Transverse colon (tissue), 4 donors: ENCODE results near the gene SPX. TPM values are rescaled to one million over a fixed set of nuclear protein-coding genes. Genes with fewer than 3 reads are reported as not detected.

Experiments
- DNase-seq: peaks from one replicate; pipeline ENCODE4 v3.0.0-alpha.2; 2019
- H3K27ac ChIP-seq, 4 donors: fragments of 200-600 bp; sonication (generic); 2 replicates each; pipeline ENCODE4 v1.5.1; 2016 to 2018; ENCODE audit warnings: inconsistent platforms in 4 of 4
- H3K27me3 ChIP-seq: fragments of 200-600 bp; sonication (generic); 2 replicates; pipeline ENCODE4 v1.5.1; 2017; ENCODE audit warnings: inconsistent platforms
- H3K36me3 ChIP-seq, 4 donors: fragments of 200-600 bp; sonication (generic); 2 replicates each; pipeline ENCODE4 v1.5.1; 2017 to 2019; ENCODE audit warnings: inconsistent platforms in 4 of 4
- H3K4me1 ChIP-seq, 4 donors: fragments of 200-600 bp; sonication (generic); 2 replicates each; pipeline ENCODE4 v1.5.1; 2017 to 2020; ENCODE audit warnings: inconsistent platforms in 4 of 4
- H3K4me3 ChIP-seq, 4 donors: fragments of 200-600 bp; sonication (generic); 1 replicate in 1 of 4; 2 replicates in 3 of 4; pipeline versions ENCODE4 v1.5.1 to v1.6.1; 2017 to 2019; ENCODE audit warnings: inconsistent platforms in 4 of 4
- H3K9me3 ChIP-seq, 2 donors: fragments of 200-600 bp; sonication (generic); 2 replicates each; pipeline ENCODE4 v1.5.1; 2017 to 2019; ENCODE audit warnings: inconsistent platforms in 2 of 2
- EP300 ChIP-seq: sonication (generic); formaldehyde crosslinking; IDR thresholded peaks from one replicate; pipeline ENCODE4 v1.6.1; 2017; ENCODE audit warnings: antibody characterized with exemption, low read depth
- POLR2A ChIP-seq: fragments of 450-650 bp; IDR thresholded peaks from one replicate; pipeline ENCODE4 v1.6.1; 2016; ENCODE audit warnings: antibody characterized with exemption, mild to moderate bottlenecking, moderate library complexity
- POLR2AphosphoS5 ChIP-seq, 3 donors: sonication (generic); formaldehyde crosslinking; IDR thresholded peaks; one replicate each; pipeline ENCODE4 v1.6.1; 2016; ENCODE audit warnings: antibody characterized with exemption in 3 of 3
- WGBS, 2 donors: methylation state at CpG; one replicate each; pipeline ENCODE4 v1.1.5; 2018; ENCODE audit warnings: low coverage in 1 of 2; 5-methylcytosine and 5-hydroxymethylcytosine counted together
- in situ Hi-C, 4 donors: fragments of 200-750 bp; cut with MboI; loops; one replicate each; pipeline versions ENCODE4 v1.15.0 to v1.15.1; 2017; ENCODE audit warnings: low sequenced_read_pairs in 3 of 4, low pct_ligation_motif_present in 1 of 4, low pct_unique_long_range_greater_than_20kb in 1 of 4
- intact Hi-C: fragments of 100-400 bp; cut with DNase I; formaldehyde crosslinking; loops from one replicate; pipeline ENCODE4 v1.15.1; 2023; ENCODE audit warnings: low total_unique reads
- total RNA-seq, 4 donors: library from RNA; depleted of rRNA; stranded (reverse); fragments of >200 nt; gene quantifications; one replicate each; pipeline ENCODE4 v1.1.0, GENCODE V29; 2016
- TF ChIP-seq, protein P1 (sequence below), 5 experiments: fragments of 200-600 bp in 3 of 5; fragments of 450-650 bp in 2 of 5; sonication (generic) in 3 of 5; IDR thresholded peaks; 1 replicate in 2 of 5; 2 replicates in 3 of 5; pipeline ENCODE4 v1.5.1; 2016 to 2017; ENCODE audit warnings: antibody characterized with exemption in 5 of 5, inconsistent platforms in 3 of 5, mild to moderate bottlenecking in 2 of 5, moderate library complexity in 1 of 5

The SPX gene
- total RNA-seq, 4 donors from 2014 or later = not detected

DNA sequence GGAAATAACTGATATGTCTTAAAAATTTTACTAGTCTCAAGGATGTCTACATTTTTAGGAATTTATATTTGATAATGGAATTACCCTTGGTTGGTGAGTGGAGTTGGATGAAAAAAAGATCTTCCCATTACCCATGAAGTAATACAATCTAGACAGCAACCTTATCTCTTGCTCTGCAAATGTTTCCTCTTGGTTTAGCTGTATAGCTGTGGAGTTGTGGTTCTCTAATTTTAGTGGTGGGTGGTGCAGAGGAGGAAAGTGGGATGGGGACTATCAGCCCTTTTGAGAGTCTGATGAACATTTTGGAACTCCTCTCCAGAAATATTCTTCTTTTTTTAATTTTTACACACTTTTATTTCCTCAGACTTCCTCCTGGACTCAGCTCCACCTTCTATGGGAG is 17.1 kb downstream of the SPX start:
- Histone ChIP-seq H3K9me3 (no peaks in the 10 kb centered on the region), H3K27me3 (no peaks in the 10 kb centered on the region), H3K4me1 (no peaks in the 10 kb centered on the region), H3K27ac (no peak overlapping the region), H3K4me3 (no peak overlapping the region), H3K36me3 (no peaks in the 10 kb centered on the region)
- no peak for TF ChIP-seq POLR2A
- TF ChIP-seq, protein P1, sequence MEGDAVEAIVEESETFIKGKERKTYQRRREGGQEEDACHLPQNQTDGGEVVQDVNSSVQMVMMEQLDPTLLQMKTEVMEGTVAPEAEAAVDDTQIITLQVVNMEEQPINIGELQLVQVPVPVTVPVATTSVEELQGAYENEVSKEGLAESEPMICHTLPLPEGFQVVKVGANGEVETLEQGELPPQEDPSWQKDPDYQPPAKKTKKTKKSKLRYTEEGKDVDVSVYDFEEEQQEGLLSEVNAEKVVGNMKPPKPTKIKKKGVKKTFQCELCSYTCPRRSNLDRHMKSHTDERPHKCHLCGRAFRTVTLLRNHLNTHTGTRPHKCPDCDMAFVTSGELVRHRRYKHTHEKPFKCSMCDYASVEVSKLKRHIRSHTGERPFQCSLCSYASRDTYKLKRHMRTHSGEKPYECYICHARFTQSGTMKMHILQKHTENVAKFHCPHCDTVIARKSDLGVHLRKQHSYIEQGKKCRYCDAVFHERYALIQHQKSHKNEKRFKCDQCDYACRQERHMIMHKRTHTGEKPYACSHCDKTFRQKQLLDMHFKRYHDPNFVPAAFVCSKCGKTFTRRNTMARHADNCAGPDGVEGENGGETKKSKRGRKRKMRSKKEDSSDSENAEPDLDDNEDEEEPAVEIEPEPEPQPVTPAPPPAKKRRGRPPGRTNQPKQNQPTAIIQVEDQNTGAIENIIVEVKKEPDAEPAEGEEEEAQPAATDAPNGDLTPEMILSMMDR (IDR thresholded peaks at IDR 0.05) = no peak
- TF ChIP-seq POLR2AphosphoS5 (IDR thresholded peaks at IDR 0.05) = no peak
- no peak for TF ChIP-seq EP300
- intact Hi-C loops (no loop called here), in situ Hi-C loops (no loop called here)
- no peak for DNase-seq

DNA sequence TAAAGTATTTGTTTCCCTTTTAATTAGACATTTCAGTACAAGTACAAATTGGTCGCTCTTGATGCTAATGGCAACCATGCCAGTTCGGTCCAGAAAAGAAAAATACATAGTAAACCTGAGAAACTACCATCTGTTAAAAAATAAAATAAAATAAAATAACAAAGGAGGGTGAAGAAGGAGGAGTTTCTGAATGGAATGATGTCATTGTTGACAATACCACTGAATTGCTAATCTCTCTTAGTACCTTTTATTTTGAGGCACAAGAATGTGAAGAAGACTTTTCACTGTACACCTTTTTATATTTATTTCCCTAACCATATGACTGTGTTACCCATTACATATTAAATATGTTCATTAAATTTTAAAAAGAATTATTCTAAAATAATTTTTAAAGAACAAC is 19.5 kb downstream of the SPX start:
- H3K4me3 ChIP-seq = no peak overlapping the region
- intact Hi-C loops = no loop called here
- no peak for DNase-seq
- 85 to 86% methylated on average over 2 of the region's 2 CpGs for WGBS, 2 donors
- H3K4me1 ChIP-seq = no peaks in the 10 kb centered on the region
- H3K9me3 ChIP-seq = no peaks in the 10 kb centered on the region
- TF ChIP-seq, protein P1 (IDR thresholded peaks at IDR 0.05) = no peak
- no peak for TF ChIP-seq EP300
- TF ChIP-seq POLR2AphosphoS5 (IDR thresholded peaks at IDR 0.05) = no peak
- TF ChIP-seq POLR2A = no peak
- H3K36me3 ChIP-seq = no peaks in the 10 kb centered on the region
- H3K27me3 ChIP-seq = no peaks in the 10 kb centered on the region
- H3K27ac ChIP-seq = no peak overlapping the region
- in situ Hi-C loops = no loop called here

DNA sequence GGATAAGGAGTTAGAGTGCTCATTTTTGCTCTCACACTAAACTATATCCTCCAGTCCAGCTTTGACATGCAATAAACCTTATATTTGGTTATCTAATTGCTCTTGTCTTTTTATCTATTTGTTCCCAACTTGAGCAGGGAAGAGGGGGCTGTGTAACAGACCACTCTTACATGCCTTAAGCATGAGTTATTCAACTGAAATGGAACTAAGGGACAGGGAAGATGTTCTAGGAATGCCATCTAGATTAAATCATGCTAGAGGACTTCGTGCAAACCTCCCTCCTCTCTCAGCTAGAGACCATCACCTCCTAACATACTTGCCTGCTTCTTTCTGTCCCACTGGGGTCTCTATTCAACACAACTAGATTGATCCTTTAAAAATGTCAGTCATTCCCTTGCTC is 20.6 kb downstream of the SPX start:
- Histone ChIP-seq H3K9me3 (no peaks in the 10 kb centered on the region), H3K4me1 (peaks cover 0 to under 1% (median 0%) of the 10 kb centered on the region in 4 donors), H3K36me3 (no peaks in the 10 kb centered on the region), H3K27ac (no peak overlapping the region), H3K4me3 (no peak overlapping the region), H3K27me3 (no peaks in the 10 kb centered on the region)
- no peak for DNase-seq
- WGBS, 2 donors = 7 to 14% methylated on average over 1 of the region's 1 CpG
- intact Hi-C loops (no loop called here), in situ Hi-C loops (no loop called here)
- no peak for TF ChIP-seq POLR2A
- no peak for TF ChIP-seq POLR2AphosphoS5 (IDR thresholded peaks at IDR 0.05)
- TF ChIP-seq, protein P1 (IDR thresholded peaks at IDR 0.05) = no peak
- TF ChIP-seq EP300 = no peak

DNA sequence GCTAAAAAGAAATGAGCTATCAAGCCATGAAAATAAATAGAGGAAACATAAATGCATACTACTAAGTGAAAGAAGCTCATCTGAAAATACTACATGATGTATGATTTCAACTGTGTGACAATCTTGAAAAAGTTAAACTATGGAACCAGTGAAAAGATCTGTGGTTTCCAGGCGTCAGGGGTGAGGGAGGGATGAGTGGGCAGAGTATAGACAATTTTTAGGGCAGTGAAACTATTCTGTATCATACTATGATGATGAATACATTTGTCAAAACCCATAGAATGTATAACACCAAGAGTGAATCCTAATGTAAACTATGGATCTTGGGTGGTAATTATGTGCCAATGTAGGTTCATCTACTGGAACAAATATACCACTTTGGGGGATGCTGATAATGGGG is 21.3 kb downstream of the SPX start:
- Histone ChIP-seq H3K36me3 (no peaks in the 10 kb centered on the region), H3K27ac (no peak overlapping the region), H3K27me3 (no peaks in the 10 kb centered on the region), H3K9me3 (no peaks in the 10 kb centered on the region), H3K4me1 (peaks cover 0 to 4% (median 0%) of the 10 kb centered on the region in 4 donors), H3K4me3 (no peak overlapping the region)
- WGBS, 2 donors = 86 to 89% methylated on average over 1 of the region's 1 CpG
- intact Hi-C loops (no loop called here), in situ Hi-C loops (no loop called here)
- TF ChIP-seq EP300 = no peak
- no peak for DNase-seq

DNA sequence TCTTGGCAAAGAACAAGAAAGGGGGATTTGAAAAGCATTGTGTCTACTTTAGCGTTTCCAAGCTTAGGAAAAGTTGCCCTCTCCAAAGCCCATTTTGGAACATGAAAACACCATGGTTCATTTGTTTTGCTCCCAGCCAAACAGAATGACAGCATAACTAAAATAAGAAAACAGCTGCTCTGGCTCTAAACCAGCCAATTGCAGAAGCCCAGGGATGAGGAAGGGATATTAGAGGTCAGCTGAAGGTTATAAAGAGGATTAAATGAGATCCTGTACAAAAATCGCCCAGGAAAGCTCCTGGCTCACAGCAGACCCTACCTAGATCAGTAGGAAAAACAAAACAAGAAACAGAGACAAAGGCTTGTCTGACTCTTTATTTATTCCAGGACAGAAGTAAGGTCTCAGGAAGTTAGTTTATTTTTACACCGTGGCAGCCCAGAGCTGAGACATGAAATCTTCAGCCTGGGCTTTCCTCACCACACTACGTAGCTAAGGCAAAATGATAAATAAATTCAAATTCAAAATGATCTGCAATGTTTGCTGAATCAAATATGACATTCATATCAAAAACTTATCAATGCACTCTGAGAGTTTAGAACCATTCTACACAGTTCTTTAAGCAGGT is 25.9 kb downstream of the SPX start:
- intact Hi-C loops = no loop called here
- Histone ChIP-seq H3K27me3 (no peaks in the 10 kb centered on the region), H3K4me1 (peaks cover 0 to 4% (median 0%) of the 10 kb centered on the region in 4 donors), H3K4me3 (no peak overlapping the region), H3K36me3 (no peaks in the 10 kb centered on the region), H3K27ac (no peak overlapping the region), H3K9me3 (no peaks in the 10 kb centered on the region)
- in situ Hi-C loops = no loop called here
- DNase-seq = no peak
- TF ChIP-seq, protein P1 (IDR thresholded peaks at IDR 0.05) = no peak
- TF ChIP-seq EP300 (no peak), POLR2AphosphoS5 (IDR thresholded peaks at IDR 0.05) (no peak), POLR2A (no peak)
- WGBS, 2 donors = 42 to 53% methylated on average over 4 of the region's 4 CpGs
